ENCODE data around the gene GPR65. TPM values are rescaled to one million over a fixed set of nuclear protein-coding genes. Genes with fewer than 3 reads are reported as not detected.

The GPR65 gene
- total and polyA plus RNA-seq, 10 of the 15 experiments (the other 5 are each of a cell fraction or from before 2014, with no cell fraction given) = 4.4 to 14.7 (median 9.4) TPM

DNA sequence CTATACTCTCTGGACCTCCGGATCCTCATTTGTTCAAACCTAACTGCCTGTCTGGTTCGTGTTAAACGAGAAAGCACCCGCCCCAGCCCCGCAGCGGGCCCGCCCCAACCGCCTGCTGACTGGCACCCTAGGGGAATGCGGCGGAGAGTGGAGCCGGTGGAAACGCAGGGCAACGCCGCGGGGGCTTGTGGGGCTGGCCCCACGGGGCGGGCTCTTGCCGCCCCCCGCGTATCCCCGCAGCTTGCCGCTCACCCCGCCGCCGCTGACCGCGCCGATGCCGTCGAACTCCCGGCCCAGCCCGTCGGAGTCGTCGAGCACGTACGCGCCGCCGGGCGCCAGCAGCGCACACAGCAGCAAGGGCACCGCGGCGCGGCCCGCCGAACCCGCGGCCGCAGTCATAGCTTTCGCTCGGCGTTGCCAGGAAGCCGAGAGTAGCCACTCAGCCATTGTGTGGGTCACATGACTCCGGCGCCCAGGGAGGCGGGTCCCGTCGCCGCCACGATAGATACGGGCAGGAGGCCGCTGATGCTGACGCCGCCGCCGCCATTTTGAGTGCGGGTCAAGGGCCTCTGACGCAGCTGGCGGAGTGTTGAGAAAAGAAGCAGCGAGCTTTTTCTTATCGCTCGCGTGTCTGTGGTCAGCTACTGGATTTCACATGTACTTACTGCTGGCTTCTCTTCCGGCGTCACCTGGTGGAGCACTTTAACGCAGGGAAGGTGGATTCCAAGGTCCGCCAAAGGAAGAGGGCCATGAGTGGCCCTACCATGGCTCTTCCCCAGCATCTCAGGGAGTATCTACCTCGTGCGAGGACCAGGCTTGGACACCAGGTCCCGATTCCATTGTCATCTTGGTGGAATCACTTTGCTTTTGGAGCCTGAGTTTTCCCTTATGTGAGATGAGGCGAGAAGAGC lies 12.0 kb upstream of the GPR65 start, which contains the start of gene GALC (continued):
- TF ChIP-seq, protein P1, sequence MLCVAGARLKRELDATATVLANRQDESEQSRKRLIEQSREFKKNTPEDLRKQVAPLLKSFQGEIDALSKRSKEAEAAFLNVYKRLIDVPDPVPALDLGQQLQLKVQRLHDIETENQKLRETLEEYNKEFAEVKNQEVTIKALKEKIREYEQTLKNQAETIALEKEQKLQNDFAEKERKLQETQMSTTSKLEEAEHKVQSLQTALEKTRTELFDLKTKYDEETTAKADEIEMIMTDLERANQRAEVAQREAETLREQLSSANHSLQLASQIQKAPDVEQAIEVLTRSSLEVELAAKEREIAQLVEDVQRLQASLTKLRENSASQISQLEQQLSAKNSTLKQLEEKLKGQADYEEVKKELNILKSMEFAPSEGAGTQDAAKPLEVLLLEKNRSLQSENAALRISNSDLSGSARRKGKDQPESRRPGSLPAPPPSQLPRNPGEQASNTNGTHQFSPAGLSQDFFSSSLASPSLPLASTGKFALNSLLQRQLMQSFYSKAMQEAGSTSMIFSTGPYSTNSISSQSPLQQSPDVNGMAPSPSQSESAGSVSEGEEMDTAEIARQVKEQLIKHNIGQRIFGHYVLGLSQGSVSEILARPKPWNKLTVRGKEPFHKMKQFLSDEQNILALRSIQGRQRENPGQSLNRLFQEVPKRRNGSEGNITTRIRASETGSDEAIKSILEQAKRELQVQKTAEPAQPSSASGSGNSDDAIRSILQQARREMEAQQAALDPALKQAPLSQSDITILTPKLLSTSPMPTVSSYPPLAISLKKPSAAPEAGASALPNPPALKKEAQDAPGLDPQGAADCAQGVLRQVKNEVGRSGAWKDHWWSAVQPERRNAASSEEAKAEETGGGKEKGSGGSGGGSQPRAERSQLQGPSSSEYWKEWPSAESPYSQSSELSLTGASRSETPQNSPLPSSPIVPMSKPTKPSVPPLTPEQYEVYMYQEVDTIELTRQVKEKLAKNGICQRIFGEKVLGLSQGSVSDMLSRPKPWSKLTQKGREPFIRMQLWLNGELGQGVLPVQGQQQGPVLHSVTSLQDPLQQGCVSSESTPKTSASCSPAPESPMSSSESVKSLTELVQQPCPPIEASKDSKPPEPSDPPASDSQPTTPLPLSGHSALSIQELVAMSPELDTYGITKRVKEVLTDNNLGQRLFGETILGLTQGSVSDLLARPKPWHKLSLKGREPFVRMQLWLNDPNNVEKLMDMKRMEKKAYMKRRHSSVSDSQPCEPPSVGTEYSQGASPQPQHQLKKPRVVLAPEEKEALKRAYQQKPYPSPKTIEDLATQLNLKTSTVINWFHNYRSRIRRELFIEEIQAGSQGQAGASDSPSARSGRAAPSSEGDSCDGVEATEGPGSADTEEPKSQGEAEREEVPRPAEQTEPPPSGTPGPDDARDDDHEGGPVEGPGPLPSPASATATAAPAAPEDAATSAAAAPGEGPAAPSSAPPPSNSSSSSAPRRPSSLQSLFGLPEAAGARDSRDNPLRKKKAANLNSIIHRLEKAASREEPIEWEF (IDR thresholded peaks at IDR 0.05; ENCODE audit: insufficient replicate concordance, low read depth, low read length) = no peak
- TF ChIP-seq IRF3 (IDR thresholded peaks at IDR 0.05) (0 out of 2 replicates have a peak, but pooled peaks have one; percentile 40), TAF1 (IDR thresholded peaks at IDR 0.05; ENCODE audit: borderline replicate concordance, low read depth, low read length) (peak; percentile 48; the same call in 1 of the 2 replicates), PAX5 (IDR thresholded peaks at IDR 0.05; ENCODE audit: borderline replicate concordance, low read depth, low read length) (peak; percentile 60; the same call in 1 of the 2 replicates), ZNF207 (IDR thresholded peaks at IDR 0.05; ENCODE audit: borderline replicate concordance) (peak; percentile 56; the same call in 1 of the 2 replicates), CHD2 (IDR thresholded peaks at IDR 0.05; ENCODE audit: borderline replicate concordance, low read depth, low read length) (peak; percentile 60), MTA3 (IDR thresholded peaks at IDR 0.05; ENCODE audit: borderline replicate concordance, low read length) (no peak), YBX1 (IDR thresholded peaks at IDR 0.05) (no peak), KAT2A (conservative IDR thresholded peaks at IDR 0.05; ENCODE audit: control insufficient read depth, low read depth, low read length) (no peak), EGR1 (IDR thresholded peaks at IDR 0.05; ENCODE audit: borderline replicate concordance in 1 of 2, low read depth in 2 of 2, low read length in 2 of 2) (peak in 1 of 2 experiments; percentile 5; a peak in 1 of 3 replicates), RELA (IDR thresholded peaks at IDR 0.05; ENCODE audit: borderline replicate concordance, partially characterized antibody) (peak; percentile 84), ZNF24 (IDR thresholded peaks at IDR 0.05) (0 out of 2 replicates have a peak, but pooled peaks have one; percentile 10)
- TF ChIP-seq, protein P2, sequence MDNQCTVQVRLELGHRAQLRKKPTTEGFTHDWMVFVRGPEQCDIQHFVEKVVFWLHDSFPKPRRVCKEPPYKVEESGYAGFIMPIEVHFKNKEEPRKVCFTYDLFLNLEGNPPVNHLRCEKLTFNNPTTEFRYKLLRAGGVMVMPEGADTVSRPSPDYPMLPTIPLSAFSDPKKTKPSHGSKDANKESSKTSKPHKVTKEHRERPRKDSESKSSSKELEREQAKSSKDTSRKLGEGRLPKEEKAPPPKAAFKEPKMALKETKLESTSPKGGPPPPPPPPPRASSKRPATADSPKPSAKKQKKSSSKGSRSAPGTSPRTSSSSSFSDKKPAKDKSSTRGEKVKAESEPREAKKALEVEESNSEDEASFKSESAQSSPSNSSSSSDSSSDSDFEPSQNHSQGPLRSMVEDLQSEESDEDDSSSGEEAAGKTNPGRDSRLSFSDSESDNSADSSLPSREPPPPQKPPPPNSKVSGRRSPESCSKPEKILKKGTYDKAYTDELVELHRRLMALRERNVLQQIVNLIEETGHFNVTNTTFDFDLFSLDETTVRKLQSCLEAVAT (IDR thresholded peaks at IDR 0.05) = peak; percentile 91
- TF ChIP-seq, protein P3, sequence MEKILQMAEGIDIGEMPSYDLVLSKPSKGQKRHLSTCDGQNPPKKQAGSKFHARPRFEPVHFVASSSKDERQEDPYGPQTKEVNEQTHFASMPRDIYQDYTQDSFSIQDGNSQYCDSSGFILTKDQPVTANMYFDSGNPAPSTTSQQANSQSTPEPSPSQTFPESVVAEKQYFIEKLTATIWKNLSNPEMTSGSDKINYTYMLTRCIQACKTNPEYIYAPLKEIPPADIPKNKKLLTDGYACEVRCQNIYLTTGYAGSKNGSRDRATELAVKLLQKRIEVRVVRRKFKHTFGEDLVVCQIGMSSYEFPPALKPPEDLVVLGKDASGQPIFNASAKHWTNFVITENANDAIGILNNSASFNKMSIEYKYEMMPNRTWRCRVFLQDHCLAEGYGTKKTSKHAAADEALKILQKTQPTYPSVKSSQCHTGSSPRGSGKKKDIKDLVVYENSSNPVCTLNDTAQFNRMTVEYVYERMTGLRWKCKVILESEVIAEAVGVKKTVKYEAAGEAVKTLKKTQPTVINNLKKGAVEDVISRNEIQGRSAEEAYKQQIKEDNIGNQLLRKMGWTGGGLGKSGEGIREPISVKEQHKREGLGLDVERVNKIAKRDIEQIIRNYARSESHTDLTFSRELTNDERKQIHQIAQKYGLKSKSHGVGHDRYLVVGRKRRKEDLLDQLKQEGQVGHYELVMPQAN (conservative IDR thresholded peaks at IDR 0.05) = peak; percentile 86
- TF ChIP-seq, protein P4, sequence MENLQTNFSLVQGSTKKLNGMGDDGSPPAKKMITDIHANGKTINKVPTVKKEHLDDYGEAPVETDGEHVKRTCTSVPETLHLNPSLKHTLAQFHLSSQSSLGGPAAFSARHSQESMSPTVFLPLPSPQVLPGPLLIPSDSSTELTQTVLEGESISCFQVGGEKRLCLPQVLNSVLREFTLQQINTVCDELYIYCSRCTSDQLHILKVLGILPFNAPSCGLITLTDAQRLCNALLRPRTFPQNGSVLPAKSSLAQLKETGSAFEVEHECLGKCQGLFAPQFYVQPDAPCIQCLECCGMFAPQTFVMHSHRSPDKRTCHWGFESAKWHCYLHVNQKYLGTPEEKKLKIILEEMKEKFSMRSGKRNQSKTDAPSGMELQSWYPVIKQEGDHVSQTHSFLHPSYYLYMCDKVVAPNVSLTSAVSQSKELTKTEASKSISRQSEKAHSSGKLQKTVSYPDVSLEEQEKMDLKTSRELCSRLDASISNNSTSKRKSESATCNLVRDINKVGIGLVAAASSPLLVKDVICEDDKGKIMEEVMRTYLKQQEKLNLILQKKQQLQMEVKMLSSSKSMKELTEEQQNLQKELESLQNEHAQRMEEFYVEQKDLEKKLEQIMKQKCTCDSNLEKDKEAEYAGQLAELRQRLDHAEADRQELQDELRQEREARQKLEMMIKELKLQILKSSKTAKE (IDR thresholded peaks at IDR 0.05; ENCODE audit: low read depth, poor library complexity, severe bottlenecking) = no peak

Data from GM12878 (cell line).